IPS-18c (cell line): ENCODE measurements around the gene HOXA6.
A peak's percentile ranks its signal among the peaks of the same experiment; 100 is the strongest.

Experiments used
- H3K4me3 ChIP-seq: 2 replicates; pipeline ENCODE4 v1.7.0; 2013; ENCODE audit warnings: low read depth, mild to moderate bottlenecking, low read length, moderate library complexity; ENCODE audit not compliant: insufficient read depth
- H3K9me3 ChIP-seq: one replicate; pipeline ENCODE4 v1.6.1; 2013; ENCODE audit warnings: mild to moderate bottlenecking, low read length, moderate library complexity; ENCODE audit not compliant: control insufficient read depth, insufficient read depth

Gene HOXA6

DNA sequence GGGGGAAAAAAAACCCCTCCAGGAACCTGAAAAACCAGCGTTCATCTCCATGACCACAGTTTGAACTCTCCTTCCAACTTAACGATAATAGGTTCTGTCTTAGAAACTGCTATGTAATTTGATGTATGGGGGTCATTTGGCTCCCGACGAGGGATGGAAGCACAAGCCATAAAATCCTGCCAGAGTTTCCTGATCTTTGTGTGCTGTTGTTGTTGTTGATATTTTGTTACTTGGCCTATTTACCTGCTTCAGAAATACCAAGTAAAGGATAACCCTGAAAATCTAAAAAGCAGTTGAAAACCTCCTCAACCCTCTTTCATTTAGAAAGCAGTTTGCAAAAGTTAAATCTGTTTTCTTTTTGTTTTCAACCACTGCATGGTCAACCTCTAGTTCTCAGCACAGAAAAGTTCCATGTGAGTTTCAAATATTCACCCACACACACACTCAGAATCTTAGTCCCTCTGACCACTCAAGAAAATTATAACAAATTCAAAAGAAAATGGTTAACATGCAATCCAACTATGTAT is 35.8 kb downstream of the HOXA6 start:
- H3K4me3 ChIP-seq: no peak overlapping the region
- H3K9me3 ChIP-seq: peaks cover 10% of the 10 kb centered on the region

DNA sequence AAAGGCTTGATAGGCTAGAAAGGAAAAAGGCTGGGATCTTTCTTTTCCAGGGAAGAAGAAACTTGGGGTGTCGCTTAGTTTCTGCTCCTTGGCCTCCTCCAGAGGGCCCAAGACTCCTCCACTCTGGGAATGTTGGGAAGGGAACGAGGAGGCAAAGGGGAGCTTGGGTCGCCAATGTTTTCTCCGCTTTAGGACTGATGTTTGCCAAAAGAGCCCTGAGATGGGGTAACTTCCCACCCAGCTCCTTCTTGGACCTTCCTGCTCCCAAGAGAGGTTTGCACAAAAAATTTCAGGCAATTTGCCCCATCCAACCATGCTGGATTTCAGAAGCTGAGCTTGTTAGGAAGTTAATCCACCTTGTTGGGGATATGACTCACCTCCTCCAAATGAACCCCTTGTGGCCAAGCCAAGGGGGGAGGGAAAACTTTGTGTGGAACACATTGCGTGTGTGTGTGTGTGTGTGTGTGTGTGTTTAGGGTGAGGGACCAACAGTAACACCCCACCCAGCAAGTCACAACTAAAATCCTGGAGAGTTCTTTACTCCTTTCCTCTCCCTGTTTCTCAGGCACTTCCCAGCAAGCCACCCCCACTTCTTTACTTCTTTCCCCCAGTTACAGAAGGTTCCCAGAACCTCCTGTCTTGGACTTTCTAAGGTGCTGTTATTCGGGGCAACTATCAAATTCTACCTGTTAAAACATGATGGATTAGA is 36.4 kb downstream of the HOXA6 start:
- H3K9me3 ChIP-seq: peaks cover 10% of the 10 kb centered on the region

DNA sequence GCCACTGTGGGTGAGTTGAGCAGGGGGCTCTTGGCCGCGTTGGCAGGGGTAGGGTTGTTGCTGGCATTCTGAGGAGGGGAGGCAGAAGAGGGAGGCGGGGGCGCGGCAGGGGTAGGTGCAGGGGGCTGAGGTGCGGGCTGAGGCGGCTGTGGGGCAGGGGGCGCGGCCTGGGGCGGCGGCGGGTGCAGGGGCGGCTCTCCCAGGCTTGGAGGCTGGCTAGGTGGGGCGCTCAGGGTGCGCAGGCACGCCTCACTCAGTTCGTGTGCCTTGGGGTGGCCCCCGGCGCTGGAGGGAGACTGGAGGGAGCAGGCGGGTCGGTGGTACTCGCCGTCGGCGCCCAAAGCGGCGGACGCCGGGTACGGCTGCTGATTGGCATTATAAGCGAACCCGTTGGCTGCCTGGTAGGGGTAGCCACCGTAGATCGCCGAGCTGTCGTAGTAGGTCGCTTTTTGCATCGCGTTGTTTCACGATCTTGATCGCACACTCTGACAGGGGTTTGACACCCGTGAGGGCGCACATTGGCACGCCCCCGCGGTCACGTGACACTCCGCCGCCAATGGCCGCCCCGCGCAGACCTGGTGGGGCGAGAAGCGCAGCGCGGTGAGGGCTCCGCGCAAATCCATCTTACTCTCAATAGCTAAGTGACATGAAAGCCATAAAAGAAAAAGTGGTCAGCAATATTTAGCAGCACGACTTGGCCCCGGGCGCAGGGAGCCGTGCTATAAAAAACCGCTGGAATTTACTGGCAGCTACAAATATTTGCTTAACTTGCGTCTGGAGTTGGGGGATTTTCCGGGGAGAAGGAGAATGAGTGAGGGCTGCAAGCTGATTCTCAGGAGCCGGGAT is 37.2 kb downstream of the HOXA6 start:
- Histone ChIP-seq H3K9me3 (peaks cover 2% of the 10 kb centered on the region), H3K4me3 (peak overlapping the region; percentile 40; the same call in 1 of the 2 replicates)

More for the DNA sequence above, 36.4 kb downstream of the HOXA6 start:
- H3K4me3 ChIP-seq: no peak overlapping the region

DNA sequence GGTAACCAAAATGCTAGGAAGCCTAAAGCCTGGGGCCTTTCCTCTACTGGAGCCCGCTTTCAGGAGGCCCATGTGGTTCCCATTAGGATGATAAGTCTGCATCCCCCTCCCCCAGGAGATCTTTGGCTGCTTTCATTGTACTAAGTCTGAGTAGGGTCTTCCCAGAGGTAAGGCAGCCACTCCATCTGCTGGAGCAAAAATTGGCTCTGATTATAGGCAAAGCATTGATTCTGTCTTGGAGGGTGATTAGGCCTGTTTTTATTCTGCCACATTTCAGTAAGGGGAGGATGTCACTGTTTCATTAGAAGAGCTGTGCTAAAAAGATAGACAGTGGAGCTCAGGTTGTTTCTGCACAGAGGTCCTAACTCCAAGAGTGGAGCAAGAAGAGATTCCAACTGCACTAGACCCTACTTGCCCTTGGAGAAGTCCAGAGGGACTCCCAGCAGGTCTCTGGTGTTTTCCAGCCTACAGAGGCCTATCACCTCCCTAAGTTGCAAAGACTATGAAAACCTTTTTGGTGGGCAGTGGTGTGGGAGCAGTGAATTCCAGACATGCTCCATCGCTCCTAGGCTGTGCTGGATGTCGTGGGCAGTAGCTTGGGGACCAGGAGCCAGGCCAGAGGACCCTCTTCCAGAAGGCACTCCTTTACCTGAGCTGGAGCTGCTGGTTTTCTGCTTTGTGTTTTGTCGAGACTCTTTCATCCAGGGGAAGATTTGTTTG is 37.9 kb downstream of the HOXA6 start:
- Histone ChIP-seq H3K4me3 (no peak overlapping the region), H3K9me3 (peaks cover 2% of the 10 kb centered on the region)

DNA sequence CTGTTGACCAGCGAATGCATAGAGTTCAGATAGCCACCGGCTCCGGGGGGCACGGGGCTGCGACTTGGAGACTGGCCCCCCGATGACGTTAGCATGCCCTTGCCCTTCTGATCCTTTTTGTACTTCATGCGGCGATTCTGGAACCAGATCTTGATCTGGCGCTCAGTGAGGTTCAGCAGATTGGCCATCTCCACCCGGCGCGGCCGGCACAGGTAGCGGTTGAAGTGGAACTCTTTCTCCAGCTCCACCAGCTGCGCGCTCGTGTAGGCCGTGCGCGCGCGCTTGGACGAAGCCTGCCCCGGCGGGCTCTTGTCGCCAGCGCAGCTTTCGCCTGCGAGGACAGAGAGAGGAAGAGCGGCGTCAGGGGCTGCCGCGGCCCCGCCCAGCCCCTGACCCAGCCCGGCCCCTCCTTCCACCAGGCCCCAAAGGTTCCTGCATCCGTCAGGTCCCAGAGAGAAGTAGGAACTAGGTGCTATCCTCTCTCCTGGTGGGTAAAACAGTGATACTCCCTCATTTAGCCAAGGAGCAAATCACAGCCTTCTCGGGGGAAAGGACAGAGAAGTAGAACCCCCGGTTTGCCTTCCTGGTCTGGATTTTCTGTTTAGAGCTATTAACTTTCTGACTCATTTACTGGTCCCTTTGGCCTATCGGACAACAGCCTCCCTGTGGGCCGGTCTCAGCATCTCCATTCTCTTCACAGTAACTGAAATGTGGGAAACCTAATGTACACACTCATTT is 39.0 kb downstream of the HOXA6 start:
- Histone ChIP-seq H3K9me3 (peaks cover 2% of the 10 kb centered on the region), H3K4me3 (peak overlapping the region; percentile 34; the same call in 1 of the 2 replicates)

DNA sequence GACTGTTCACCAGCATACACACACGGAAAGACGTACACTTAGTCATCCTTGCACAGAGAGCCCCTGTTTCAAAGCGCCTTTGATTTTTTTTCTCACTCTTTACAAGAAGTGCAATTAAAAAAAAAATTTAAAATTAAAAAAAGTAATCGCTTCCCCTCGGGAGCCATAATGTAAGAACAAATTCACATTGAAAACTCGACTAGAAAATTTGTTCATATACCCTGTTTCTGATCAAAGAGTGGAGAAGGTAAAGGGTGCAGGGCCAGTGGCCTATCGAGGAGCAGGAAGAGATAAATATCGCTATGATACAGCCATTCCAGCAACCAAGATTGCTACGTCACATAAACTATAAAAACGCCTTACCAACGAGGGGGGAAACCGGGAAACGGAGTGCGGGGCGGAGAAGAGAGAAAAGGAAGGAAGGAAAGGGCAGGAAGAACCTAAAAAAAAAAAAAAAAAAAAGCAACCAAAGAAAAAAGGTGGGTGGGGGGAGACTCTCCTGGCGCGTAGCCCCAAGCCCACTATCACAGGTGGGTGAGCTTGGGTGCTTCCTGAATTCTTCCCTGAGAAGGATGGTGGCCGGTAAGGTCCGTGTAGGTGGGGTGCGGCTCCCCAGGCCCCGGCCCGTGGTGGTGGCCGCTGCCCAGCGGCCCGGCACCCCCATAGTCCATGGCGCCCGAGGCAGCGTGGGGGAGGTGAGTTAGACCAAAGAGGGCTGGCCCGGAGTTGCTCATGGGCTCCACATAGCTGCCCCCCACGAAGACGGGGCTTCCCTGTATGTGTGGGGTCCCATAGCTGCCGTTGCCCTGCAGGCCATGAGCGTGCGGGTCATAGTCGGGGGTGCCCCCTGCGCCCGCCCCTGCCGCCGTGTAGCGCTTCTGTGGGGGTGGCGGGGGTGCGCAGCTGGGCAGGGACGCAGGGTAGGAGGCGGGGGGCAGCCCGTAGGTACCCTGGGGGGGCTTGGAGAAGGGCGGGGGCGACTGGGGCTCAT is 39.9 kb downstream of the HOXA6 start:
- 0 out of 2 replicates have a peak overlapping the region, but pooled peaks have one; percentile 34 for H3K4me3 ChIP-seq
- peaks cover 2% of the 10 kb centered on the region for H3K9me3 ChIP-seq

DNA sequence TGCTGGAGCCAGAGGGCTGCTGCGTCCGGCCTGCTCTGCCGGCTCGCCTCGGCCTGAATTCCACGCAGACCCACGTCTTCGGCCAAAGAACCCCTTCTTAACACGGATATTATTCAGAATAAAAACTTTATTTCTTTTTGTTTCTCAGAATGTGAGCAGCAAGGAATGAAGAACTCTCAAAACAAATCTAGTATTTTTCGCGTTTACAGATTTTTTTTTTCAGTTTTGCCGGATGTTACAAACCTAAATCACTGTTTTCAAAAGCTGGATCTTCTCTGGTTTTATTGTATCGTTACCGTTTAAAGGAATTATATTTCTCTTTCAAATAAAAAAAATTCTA is 40.7 kb downstream of the HOXA6 start:
- H3K4me3 ChIP-seq: peak overlapping the region; percentile 34; the same call in 1 of the 2 replicates

DNA sequence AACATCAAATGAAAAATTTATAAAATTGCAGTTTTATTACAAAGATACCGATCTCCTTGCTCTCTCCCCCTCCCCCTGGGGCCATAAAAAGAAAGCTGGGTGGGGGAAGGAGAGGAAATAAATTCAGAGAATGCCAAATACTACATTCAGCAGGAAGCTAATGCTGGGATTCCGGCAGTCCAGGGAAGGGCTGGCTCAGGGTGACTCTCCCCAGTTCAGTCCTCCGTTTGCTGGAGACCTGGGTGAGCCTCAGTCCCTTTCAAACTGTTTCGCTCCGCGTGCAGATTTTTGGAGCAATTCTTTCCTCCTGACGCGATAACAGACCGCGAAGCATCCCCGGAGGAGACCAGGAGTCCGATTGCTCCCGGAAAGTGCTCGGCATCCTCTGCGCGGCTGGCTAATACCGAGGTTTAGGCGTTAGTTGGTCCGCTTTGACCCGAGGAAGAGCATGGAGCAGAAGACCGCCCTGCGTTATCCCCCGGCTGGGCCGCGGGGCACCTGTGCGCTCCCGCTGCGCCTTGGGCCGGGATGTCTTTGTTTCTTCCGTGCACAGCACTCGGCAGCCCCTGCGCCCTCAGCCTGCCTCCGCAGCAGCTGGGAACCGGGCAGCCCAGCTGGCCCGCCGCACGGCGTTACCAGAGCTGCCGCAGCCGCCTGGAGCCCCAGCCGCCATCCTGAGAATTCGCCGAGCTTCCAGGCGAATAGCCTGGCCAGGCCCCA is 41.2 kb downstream of the HOXA6 start:
- Histone ChIP-seq H3K9me3 (peaks cover 2% of the 10 kb centered on the region), H3K4me3 (peak overlapping the region; percentile 34; the same call in 1 of the 2 replicates)

More for the DNA sequence above, 40.7 kb downstream of the HOXA6 start:
- peaks cover 2% of the 10 kb centered on the region for H3K9me3 ChIP-seq

DNA sequence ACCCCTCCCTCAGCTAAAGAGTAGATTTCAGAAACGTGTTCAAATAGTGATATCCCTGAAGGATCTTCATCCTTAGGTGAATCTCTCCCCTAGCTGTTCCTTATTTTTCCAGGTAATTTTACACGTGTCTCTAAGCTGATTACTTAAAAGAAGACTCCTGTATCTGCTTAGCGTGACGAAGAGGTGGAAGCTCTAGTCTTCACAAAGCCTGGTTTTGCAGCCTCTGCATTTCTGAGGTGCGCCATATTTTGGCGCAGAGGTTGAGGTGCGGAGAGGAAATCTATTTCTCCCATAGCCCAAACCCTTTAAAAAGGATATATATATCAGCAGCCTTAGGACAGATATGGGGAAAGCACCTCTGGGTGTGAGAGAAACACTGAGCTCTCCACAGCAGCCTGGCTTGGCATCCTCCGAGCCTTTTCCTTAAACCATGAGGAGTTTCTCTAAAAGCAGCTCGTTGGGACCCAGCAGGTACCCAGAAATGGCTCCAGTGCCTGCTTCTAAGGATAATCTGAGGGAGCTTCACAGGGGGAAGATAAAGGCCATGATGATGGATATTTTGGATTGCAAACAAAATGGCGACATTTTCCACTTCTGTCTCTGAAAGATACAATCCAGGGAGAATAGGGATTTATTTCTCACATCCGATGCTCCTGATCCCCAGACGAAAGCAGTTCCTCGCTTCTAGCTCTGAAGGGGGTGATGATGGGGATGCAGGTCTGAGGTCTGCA is 42.1 kb downstream of the HOXA6 start:
- Histone ChIP-seq H3K4me3 (no peak overlapping the region), H3K9me3 (peaks cover 2% of the 10 kb centered on the region)

DNA sequence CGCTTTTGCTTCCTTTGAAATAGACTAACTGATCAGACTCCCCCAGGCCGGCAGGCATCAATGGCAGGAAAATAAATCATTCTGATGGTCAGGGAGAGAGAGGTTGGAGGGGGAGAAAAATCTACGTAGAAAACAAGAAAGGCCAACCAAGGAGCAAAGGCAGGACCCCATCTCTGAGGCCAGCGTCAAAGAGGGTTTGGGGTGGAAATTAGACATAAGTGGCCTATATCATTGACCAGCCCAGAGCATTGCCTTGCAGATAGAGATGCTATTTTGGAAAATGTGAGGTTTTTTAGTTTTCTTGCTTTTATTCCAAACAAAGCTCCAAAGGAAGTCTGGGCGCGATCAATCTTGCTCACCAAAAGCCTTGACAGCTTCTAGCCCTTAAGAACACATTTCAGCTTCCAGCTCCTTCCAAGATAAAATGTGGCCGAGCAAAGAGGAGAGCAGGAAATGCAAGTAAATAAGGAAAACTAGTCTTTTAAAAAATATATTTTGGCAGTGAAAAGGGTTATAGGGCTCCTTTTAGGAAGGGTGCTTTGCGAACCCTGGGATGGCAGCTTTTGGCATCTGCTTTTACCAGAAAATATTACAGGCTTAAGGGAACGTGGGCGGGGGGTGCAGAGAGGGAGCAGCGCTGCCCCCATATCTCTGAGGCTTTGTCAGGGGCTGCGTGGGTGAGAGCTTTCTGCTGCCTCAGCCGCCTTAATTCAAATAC is 43.1 kb downstream of the HOXA6 start:
- H3K4me3 ChIP-seq: peak overlapping the region; percentile 20; the same call in 1 of the 2 replicates
- peaks cover 2% of the 10 kb centered on the region for H3K9me3 ChIP-seq

DNA sequence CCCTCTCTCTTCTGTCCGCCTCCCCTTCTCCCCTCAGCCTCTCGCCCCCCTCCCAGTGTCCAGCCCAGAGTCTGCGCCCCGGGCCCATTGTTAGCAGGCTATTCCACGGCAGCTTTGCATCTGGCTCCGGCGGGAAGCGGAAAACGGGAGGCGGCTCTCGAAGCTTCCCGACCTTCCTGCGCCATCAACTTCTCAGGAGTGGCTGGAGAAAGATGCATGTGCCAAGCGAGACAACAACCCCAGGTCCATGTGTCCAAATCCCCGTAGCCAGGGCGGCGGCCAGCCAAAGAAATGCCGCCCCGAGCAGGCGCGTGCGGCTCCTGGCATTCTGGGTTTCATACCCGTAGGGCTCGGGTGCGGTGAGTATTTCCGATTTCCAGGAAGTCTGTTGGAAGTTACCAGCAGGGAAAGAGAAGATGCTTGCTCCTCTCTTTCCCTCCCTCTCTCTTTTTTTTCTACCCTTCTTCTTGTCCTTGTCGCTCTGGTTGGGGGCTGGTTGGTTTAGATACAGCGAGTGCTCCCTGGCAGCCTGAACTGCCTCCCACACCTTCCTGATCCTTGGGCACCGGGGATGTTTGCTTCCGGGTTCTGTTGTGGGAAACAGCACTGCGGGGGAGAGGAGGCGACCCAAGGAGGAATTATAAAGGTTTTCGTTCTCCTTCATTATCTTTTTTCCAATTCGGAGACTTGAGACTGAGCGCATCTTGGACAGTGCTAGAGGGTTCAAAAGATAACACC is 43.9 kb downstream of the HOXA6 start:
- H3K4me3 ChIP-seq: peak overlapping the region; percentile 36; the same call in 1 of the 2 replicates
- peaks cover 2% of the 10 kb centered on the region for H3K9me3 ChIP-seq

DNA sequence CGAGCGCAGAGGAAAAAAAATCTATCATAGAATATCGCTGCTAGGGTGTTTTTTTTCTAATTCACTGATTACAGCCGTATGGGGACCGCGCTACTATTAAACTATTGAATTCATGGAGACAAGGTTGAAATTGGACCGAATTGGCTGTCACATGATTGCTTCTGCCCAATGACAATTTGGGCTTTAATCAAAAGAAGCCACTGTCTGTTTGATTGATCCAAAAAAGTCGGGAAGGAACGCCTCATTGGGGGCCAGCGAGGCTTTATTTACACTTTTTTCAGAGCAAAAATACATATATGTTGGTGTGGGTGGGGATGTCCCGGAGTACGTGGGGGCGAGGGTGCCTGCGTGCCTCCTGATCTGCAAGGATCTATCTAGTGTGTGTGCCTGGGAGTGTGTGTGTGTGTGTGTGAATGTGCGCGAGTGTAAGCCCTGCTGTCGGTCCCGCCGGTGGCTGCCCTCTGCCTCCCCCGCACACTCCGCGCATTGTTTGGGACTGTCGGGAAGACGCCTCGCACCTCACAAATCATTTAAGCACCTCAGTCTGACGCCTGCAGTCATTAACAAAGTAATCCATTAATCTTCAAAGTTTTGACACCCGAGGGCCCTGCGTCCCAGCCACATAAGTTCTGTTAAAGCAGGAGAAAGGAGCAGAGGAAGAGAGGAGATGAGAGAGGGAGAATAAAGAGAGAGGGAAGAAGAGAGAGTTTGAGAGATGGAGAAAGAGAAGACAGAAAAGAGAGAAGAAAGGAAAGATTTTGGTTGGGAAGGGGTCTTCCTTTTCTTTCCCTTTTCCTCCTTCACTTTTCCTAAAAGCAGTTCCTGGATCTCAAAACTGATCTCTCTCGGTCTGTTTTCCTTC is 44.8 kb downstream of the HOXA6 start, which contains the start of gene HOXA2:
Gene HOXA2 (minus strand): TSS at position 103 of the 862 bp plus-strand sequence. CDS start 183 bp downstream, outside the sequence.
- H3K9me3 ChIP-seq: peaks cover 2% of the 10 kb centered on the region
- peak within 1 kb of the TSS; percentile 36; the same call in 1 of the 2 replicates for H3K4me3 ChIP-seq
